ENCODE results near the gene PLCH2. TPM values are rescaled to one million over a fixed set of nuclear protein-coding genes. Genes with fewer than 3 reads are reported as not detected.

The PLCH2 gene
- total RNA-seq, 1 experiment from 2014 or later = not detected

GRCh38 chr1:2443277-2444137, 32.6 kb upstream of the PLCH2 start:
- peak; percentile 42 for DNase-seq (ENCODE audit: low spot score)
- Histone ChIP-seq H3K36me3 (ENCODE audit: insufficient read depth, low read length, poor library complexity, severe bottlenecking) (no peaks in the 10 kb centered on the region), H3K9me3 (ENCODE audit: low read depth, low read length, poor library complexity, severe bottlenecking) (no peaks in the 10 kb centered on the region), H3K27ac (ENCODE audit: low read depth, low read length, poor library complexity, severe bottlenecking) (no peak overlapping the region), H3K4me1 (ENCODE audit: insufficient read depth, low read length, poor library complexity, severe bottlenecking) (peaks cover 18% of the 10 kb centered on the region), H3K4me3 (ENCODE audit: low read depth, low read length, poor library complexity, severe bottlenecking) (no peak overlapping the region), H3K27me3 (replicated peaks; ENCODE audit: insufficient read depth, low read depth, low read length, poor library complexity) (peaks cover 62% of the 10 kb centered on the region)
- POLR2A ChIA-PET (ENCODE audit: low non-redundant PET) = no interaction called here
- intact Hi-C loops (cut with micrococcal nuclease; ENCODE audit: unreplicated experiment) = no loop called here
- CTCF ChIA-PET = no interaction called here
- peak; percentile 72 for TF ChIP-seq EZH2 (IDR thresholded peaks at IDR 0.05; ENCODE audit: borderline replicate concordance, low read depth, low read length, poor library complexity, severe bottlenecking)
- TF ChIP-seq CTCF (conservative IDR thresholded peaks at IDR 0.05; ENCODE audit: low read depth, low read length) = peak; percentile 42
- BruUV-seq (replicated peaks) = no TSS peak

GRCh38 chr1:2444138-2444591, 31.9 kb upstream of the PLCH2 start:
- intact Hi-C loops (cut with micrococcal nuclease; ENCODE audit: unreplicated experiment) = no loop called here
- no peak overlapping the region for H3K27ac ChIP-seq (ENCODE audit: low read depth, low read length, poor library complexity, severe bottlenecking)
- ChIA-PET POLR2A (ENCODE audit: low non-redundant PET) (no interaction called here), CTCF (no interaction called here)
- DNase-seq (ENCODE audit: low spot score) = no peak
- TF ChIP-seq EZH2 (IDR thresholded peaks at IDR 0.05; ENCODE audit: borderline replicate concordance, low read depth, low read length, poor library complexity, severe bottlenecking) (peak; percentile 56), CTCF (conservative IDR thresholded peaks at IDR 0.05; ENCODE audit: low read depth, low read length) (no peak)
- H3K4me1 ChIP-seq (ENCODE audit: insufficient read depth, low read length, poor library complexity, severe bottlenecking) = peaks cover 18% of the 10 kb centered on the region
- no peaks in the 10 kb centered on the region for H3K9me3 ChIP-seq (ENCODE audit: low read depth, low read length, poor library complexity, severe bottlenecking)
- H3K27me3 ChIP-seq (replicated peaks; ENCODE audit: insufficient read depth, low read depth, low read length, poor library complexity) = peaks cover 62% of the 10 kb centered on the region
- BruUV-seq (replicated peaks) = no TSS peak
- H3K36me3 ChIP-seq (ENCODE audit: insufficient read depth, low read length, poor library complexity, severe bottlenecking) = no peaks in the 10 kb centered on the region
- H3K4me3 ChIP-seq (ENCODE audit: low read depth, low read length, poor library complexity, severe bottlenecking) = no peak overlapping the region

- TF ChIP-seq EZH2 (IDR thresholded peaks at IDR 0.05; ENCODE audit: borderline replicate concordance, low read depth, low read length, poor library complexity, severe bottlenecking) (no peak), CTCF (conservative IDR thresholded peaks at IDR 0.05; ENCODE audit: low read depth, low read length) (no peak)
- POLR2A ChIA-PET (ENCODE audit: low non-redundant PET) = no interaction called here
- BruUV-seq (replicated peaks) = no TSS peak
- intact Hi-C loops (cut with micrococcal nuclease; ENCODE audit: unreplicated experiment) = no loop called here
- Histone ChIP-seq H3K27ac (ENCODE audit: low read depth, low read length, poor library complexity, severe bottlenecking) (no peak overlapping the region), H3K4me1 (ENCODE audit: insufficient read depth, low read length, poor library complexity, severe bottlenecking) (peaks cover 18% of the 10 kb centered on the region), H3K36me3 (ENCODE audit: insufficient read depth, low read length, poor library complexity, severe bottlenecking) (no peaks in the 10 kb centered on the region), H3K9me3 (ENCODE audit: low read depth, low read length, poor library complexity, severe bottlenecking) (no peaks in the 10 kb centered on the region), H3K4me3 (ENCODE audit: low read depth, low read length, poor library complexity, severe bottlenecking) (no peak overlapping the region), H3K27me3 (replicated peaks; ENCODE audit: insufficient read depth, low read depth, low read length, poor library complexity) (peaks cover 62% of the 10 kb centered on the region)
- DNase-seq (ENCODE audit: low spot score) = no peak
- CTCF ChIA-PET = no interaction called here
These were observed 30.8 kb upstream of the PLCH2 start for GRCh38 chr1:2445162-2445822.

All from A673 (cell line).